SK-N-SH (cell line): ENCODE results near the gene C17orf75.

Experiments used
- CTCF ChIP-seq: fragments of 200-600 bp; sonication (generic); IDR thresholded peaks from 2 replicates; pipeline ENCODE4 v1.6.1; 2017; ENCODE audit warnings: antibody characterized with exemption, mild to moderate bottlenecking, moderate library complexity
- EP300 ChIP-seq, 2 experiments: IDR thresholded peaks; 2 replicates each; pipeline versions ENCODE4 v1.4.0 to v1.6.1; 2012; ENCODE audit warnings: borderline replicate concordance in 1 of 2, low read depth in 1 of 2, low read length in 1 of 2
- FOXJ3 ChIP-seq: sonication (generic); formaldehyde crosslinking; IDR thresholded peaks from 2 replicates; pipeline ENCODE4 v1.5.1; 2020; ENCODE audit warnings: mild to moderate bottlenecking, missing genetic modification reagents
- FOXM1 ChIP-seq: IDR thresholded peaks from 2 replicates; pipeline ENCODE4 v1.4.0; 2012; ENCODE audit warnings: low read depth, mild to moderate bottlenecking
- JUND ChIP-seq: IDR thresholded peaks from 2 replicates; pipeline ENCODE4 v1.4.0; 2012
- MXI1 ChIP-seq: IDR thresholded peaks from 2 replicates; pipeline ENCODE4 v1.6.1; 2012; ENCODE audit warnings: mild to moderate bottlenecking, low read depth, low read length, improper control_type of control experiment
- NFIC ChIP-seq: IDR thresholded peaks from 2 replicates; pipeline ENCODE4 v1.4.0; 2012; ENCODE audit warnings: borderline replicate concordance
- POLR2AphosphoS5 ChIP-seq: IDR thresholded peaks from 2 replicates; pipeline ENCODE4 v1.6.1; 2012; ENCODE audit warnings: low read depth, low read length
- SMC3 ChIP-seq: IDR thresholded peaks from 2 replicates; pipeline ENCODE4 v1.6.1; 2012; ENCODE audit warnings: low read depth, low read length, improper control_type of control experiment
- TCF12 ChIP-seq: IDR thresholded peaks from 2 replicates; pipeline ENCODE4 v1.4.0; 2012
- ZBTB33 ChIP-seq: IDR thresholded peaks from 2 replicates; pipeline ENCODE4 v1.4.0; 2012; ENCODE audit warnings: low read depth, borderline replicate concordance
- TF ChIP-seq, protein P1 (sequence below): IDR thresholded peaks from 2 replicates; pipeline ENCODE4 v1.4.0; 2012; ENCODE audit warnings: low read depth

DNA sequence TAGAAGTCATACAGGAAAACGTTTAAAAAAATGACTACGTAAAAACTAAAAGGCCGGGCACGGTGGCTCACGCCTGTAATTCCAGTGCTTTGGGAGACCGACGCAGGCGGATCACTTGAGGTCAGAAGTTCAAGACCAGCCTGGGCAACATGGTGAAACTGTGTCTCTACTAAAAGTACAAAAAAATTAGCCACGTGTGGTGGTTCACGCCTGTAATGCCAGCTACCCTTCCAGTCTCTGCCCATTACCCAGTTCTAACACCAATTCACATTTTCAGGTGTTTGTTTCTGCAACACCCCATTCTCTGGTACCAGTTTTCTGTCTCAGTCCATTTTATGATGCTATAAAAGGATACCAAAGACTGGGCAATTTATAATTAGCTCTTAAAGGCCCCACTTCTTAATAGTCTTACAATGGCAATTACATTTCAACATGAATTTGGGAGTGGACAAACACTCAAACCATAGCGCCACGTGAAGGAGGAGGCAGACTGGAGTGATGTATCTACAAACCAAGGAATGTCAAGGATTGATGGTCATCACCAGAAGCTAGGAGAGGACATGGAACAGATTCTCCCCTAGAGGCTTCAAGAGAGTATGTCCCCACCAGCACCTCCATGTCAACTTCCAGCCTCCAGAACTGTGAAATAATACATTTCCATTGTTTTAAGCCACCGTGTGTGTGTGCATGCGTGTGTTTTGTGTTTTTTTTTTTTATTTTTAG is 791 bp upstream of the C17orf75 start:
- TF ChIP-seq FOXJ3 (CRISPR knock-in tag) (no peak), EP300 (IDR thresholded peaks at IDR 0.05; ENCODE audit: borderline replicate concordance in 1 of 2, low read depth in 1 of 2, low read length in 1 of 2) (no peak), SMC3 (no peak), CTCF (no peak), TCF12 (no peak), MXI1 (no peak), NFIC (no peak), ZBTB33 (no peak), POLR2AphosphoS5 (no peak), FOXM1 (no peak), JUND (no peak)
- TF ChIP-seq, protein P1, sequence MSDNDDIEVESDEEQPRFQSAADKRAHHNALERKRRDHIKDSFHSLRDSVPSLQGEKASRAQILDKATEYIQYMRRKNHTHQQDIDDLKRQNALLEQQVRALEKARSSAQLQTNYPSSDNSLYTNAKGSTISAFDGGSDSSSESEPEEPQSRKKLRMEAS, result no peak
